Renal cortical epithelial cell (primary cell): ENCODE data around the gene RAB11B. TPM values are rescaled to one million over a fixed set of nuclear protein-coding genes. Genes with fewer than 3 reads are reported as not detected.
"Not testable (repeated sequence)": the region's sequence is repeated elsewhere in the genome, so short reads cannot be mapped to it uniquely, and the experiment has no call there.

Experiments used
- DNase-seq: peaks from one replicate; pipeline ENCODE4 v3.0.0-alpha.2; 2011; ENCODE audit warnings: low read depth
- total RNA-seq: library from RNA; depleted of rRNA; stranded (reverse); fragments of >200 nt; gene quantifications from 2 replicates; pipeline ENCODE4 v1.2.3, GENCODE V29; 2014

The RAB11B gene
- total RNA-seq, 1 donor from 2014 or later: 151 TPM

GRCh38 chr19:8429044-8429443 is 38.9 kb downstream of the RAB11B start:
- no peak for DNase-seq

DNA sequence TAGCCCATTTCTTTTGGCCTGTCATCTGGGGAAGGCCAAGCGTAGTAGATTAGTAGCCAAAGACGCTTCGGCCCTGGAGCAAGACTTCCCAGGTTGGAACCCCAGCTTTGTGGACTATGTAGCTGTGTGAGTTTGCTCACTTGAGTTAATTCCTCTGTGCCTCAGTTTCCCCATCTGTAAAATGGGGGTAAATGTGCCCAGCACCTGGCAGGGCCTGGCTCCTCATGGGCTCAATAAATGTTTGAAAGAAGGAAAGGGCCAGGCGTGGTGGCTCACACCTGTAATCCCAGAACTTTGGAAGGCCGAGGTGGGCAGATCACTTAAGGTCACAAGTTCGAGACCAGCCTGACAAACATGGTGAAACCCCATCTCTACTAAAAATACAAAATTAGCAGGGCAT is 39.7 kb downstream of the RAB11B start:
- no peak for DNase-seq

DNA sequence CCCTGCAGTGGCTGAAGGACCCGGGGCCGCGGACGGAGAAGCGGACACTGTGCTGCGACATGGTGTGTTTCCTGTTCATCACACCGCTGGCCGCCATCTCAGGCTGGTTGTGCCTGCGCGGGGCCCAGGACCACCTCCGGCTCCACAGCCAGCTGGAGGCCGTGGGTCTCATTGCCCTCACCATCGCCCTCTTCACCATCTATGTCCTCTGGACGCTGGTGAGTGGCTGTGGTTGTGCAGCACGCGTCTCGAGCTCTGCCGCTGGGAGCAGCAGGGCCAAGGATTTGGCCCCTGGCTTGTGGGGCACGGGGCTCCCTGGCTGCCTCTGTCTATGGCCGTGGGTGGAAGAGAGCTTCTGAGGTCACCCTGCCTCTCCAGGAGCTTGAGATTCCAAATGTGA is 40.5 kb downstream of the RAB11B start:
- no peak for DNase-seq

- no peak for DNase-seq
Observed at GRCh38 chr19:8438236-8438635, 48.1 kb downstream of the RAB11B start.

GRCh38 chr19:8441725-8442544 is 51.8 kb downstream of the RAB11B start:
- no peak for DNase-seq

- DNase-seq: not testable (repeated sequence)
Observed at GRCh38 chr19:8444140-8444676, 54.0 kb downstream of the RAB11B start.

GRCh38 chr19:8444677-8445487 is 54.7 kb downstream of the RAB11B start, which contains the start of gene HNRNPM:
Gene HNRNPM, plus strand, starts transcription at chr19:8444975. Its CDS starts 24 bp downstream, at chr19:8444999.
- peak; percentile 88 for DNase-seq

DNA sequence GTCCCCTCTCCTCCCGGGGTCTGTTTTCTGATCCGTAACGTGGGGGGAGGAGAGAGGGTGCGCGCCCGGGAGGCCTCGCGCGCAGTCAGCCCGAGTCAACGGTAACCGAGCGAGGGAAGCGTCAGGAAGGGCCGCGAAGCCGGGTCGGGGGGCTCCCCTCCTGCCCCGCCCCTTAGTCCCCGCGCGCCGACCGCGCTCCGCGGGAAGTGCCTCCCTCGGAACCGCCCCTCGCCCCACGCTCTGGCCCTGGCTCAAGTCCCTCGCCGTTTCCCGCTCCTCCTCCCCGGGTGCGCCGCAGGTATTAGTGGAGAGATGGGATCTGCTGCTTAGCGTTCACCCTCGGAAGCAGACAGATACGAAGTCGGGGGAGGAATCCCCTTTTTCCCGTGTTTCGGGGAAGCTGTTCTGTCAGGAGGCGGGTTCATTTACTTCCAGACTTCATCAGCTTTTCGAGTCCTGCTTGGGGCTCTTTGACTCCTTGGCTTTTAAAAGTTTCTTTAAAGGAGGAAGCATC is 55.4 kb downstream of the RAB11B start:
- no peak for DNase-seq

DNA sequence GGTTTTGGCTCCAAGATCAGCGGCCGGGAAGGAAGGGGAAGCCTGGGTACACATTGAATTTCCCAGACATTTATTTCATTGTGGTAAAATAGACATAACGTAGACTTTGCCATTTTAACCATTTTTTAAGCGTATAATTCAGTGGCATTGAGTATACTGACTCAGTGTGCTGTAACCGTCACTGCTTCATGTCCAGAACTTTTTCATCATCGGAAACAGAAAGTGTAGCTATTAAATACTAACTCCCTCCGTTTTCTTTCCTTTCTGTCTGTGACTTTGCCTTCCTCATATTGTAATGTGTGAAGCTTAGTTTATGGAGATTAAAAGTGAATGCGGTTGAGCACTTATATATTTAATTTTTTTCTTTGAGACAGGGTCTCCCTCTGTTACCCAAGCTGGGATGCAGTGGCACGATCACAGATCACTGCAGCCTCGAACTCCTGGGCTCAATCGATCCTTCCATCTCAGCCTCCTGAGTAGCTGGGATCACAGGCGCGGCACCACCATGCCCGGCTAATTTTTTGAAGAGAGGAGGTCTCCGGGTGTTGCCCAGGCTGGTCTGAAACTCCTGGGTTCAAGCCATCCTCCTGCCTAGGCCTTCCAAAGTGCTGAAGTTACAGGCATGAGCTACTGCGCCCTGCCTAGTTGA is 56.0 kb downstream of the RAB11B start:
- DNase-seq: no peak

DNA sequence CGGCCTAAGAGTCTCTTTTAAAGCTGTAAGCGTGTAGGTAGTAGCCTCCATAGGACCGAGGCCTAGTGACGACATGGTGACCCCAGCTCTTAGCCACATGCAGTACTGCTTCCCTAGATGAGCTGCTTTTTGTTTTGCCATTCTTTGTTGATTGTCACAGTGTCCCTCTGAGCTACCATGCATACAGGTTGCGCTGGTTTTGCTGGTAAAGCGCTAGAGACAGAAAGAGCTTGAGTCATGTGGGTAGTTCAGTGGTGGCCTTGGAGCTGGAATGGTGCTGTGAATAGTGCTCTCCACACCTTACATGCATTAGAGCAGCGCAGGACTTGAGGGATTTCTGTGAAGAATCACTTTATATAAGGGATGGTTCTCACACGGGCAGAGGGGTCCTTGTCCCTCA is 59.7 kb downstream of the RAB11B start:
- no peak for DNase-seq

GRCh38 chr19:8451377-8451776 is 61.2 kb downstream of the RAB11B start:
- no peak for DNase-seq

- DNase-seq: peak; percentile 92
Observed at GRCh38 chr19:8451885-8452284, 61.7 kb downstream of the RAB11B start.

DNA sequence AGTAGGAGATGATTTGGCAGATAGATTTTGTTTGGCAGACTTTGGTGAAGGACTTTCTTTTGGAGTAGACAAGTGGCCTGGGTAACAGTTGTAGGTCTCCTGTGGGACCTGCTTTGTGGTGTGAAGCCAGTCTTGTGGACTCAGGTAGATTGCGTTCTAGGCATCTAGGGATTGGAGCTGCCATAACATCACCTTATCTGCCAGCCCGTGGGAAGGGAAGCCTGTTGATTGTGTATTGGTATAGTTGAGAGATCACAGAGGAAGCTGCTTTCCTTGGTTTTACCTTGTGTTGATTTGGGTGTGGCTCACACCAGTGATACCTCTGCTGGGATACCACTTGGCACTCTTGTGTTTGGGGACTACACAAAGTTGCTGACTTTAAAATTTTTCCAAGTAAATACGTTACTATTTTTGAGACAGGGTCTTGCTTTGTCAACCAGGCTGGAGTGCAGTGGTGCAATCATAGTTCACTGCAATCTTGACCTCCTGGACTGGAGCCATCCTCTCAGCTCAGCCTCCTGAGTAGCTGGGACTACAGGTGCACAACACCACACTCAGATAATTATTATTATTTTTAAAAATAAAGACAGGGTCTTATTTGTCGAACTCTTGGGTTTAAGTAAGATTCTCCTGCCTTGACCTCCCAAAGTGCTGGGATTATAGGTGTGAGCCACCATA is 62.4 kb downstream of the RAB11B start:
- DNase-seq: no peak

DNA sequence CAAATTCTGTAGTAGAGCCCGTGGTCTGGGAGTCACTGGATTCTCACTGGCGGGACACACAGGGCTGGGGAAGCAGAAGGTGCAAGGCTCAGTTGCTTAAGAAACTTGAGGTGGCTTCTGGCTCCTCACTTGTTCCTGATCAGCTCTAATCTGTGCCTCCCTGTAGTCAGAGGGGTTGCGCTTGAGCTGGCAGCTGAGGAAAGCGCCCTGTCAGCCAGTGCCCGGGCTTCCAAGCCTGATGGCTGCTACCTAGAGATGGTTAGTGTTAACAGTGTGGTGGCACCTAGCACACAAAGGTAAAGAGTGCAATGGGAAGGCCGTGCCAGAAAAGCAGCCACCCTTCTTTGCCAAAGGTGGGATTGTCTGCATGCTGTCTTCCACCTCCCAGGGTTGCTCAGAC is 63.5 kb downstream of the RAB11B start:
- DNase-seq: no peak

Other genes with a start within 250 kb of the RAB11B start
- gene FBN3, start 240.8 kb upstream of the RAB11B start, total RNA-seq: under 0.01 TPM in 1 of 2 replicates, not detected in the other
- 16.8 and 18.2 TPM in 2 replicates for gene CERS4, start 181.0 kb upstream of the RAB11B start, total RNA-seq
- gene CD320, start 82.0 kb upstream of the RAB11B start, total RNA-seq: 24.1 and 24.6 TPM in 2 replicates
- gene NDUFA7, start 69.0 kb upstream of the RAB11B start, total RNA-seq: 7.2 and 21.5 TPM in 2 replicates
- 140 and 177 TPM in 2 replicates for gene RPS28, start 68.9 kb upstream of the RAB11B start, total RNA-seq
- 0.45 and 1.0 TPM in 2 replicates for gene KANK3, start 47.1 kb upstream of the RAB11B start, total RNA-seq
- gene ANGPTL4, start 26.2 kb upstream of the RAB11B start, total RNA-seq: 17.2 and 34.9 TPM in 2 replicates
- gene MARCHF2, start 22.9 kb downstream of the RAB11B start, total RNA-seq: 74.8 and 186 TPM in 2 replicates
- gene HNRNPM, start 54.6 kb downstream of the RAB11B start, total RNA-seq: 35.8 and 98.8 TPM in 2 replicates
- gene PRAM1, start 112.3 kb downstream of the RAB11B start, total RNA-seq: not detected in 2 replicates
- 3.5 and 10.6 TPM in 2 replicates for gene ZNF414, start 123.8 kb downstream of the RAB11B start, total RNA-seq
- gene MYO1F, start 187.1 kb downstream of the RAB11B start, total RNA-seq: 0.05 and 0.17 TPM in 2 replicates
- 0.69 and 10.7 TPM in 2 replicates for gene ADAMTS10, start 220.4 kb downstream of the RAB11B start, total RNA-seq
- not detected in 2 replicates for gene NFILZ, start 240.3 kb downstream of the RAB11B start, total RNA-seq